ENCODE measurements around the gene NCAM1. TPM values are rescaled to one million over a fixed set of nuclear protein-coding genes. Genes with fewer than 3 reads are reported as not detected.

NCAM1 gene
- total and polyA plus RNA-seq, 2 donors (not counting 3 experiments of a cell fraction or from before 2014, with no cell fraction given): 0.03 TPM; not detected in 1

GRCh38 chr11:113201054-113201818 lies 240.0 kb downstream of the NCAM1 start:
- no peak for FAIRE-seq
- intact Hi-C loops (cut with micrococcal nuclease) (no loop called here), dilution Hi-C loops (cut with MboI; ENCODE audit: extremely low pct_ligation_motif_present, low sequenced_read_pairs) (no loop called here)
- Histone ChIP-seq H3K27ac (ENCODE audit: insufficient read depth, low read depth, low read length) (no peak overlapping the region), H3K79me2 (ENCODE audit: control insufficient read depth, insufficient read depth, low read length) (no peaks in the 10 kb centered on the region), H3K9me1 (replicated peaks; ENCODE audit: control insufficient read depth, extremely low read depth, insufficient read depth, low read length) (no peaks in the 10 kb centered on the region), H2AFZ (ENCODE audit: low read depth, low read length) (no peak overlapping the region), H3K4me1 (ENCODE audit: control insufficient read depth, extremely low read depth, insufficient read depth, low read length) (no peaks in the 10 kb centered on the region), H3K4me3 (replicated peaks in 1 of 3; ENCODE audit: insufficient read depth in 1 of 3, low read depth in 1 of 3, low read length in 3 of 3) (no peak overlapping the region), H3K9me3 (replicated peaks; ENCODE audit: control insufficient read depth, insufficient read depth, low read length) (no peaks in the 10 kb centered on the region), H3K27me3 (ENCODE audit: control insufficient read depth in 2 of 2, insufficient read depth in 2 of 2, low read length in 2 of 2) (no peaks in the 10 kb centered on the region), H4K20me1 (replicated peaks; ENCODE audit: control insufficient read depth, extremely low read depth, insufficient read depth, low read length) (no peaks in the 10 kb centered on the region), H3K36me3 (ENCODE audit: control insufficient read depth in 2 of 2, extremely low read depth in 1 of 2, insufficient read depth in 2 of 2, low read length in 2 of 2) (no peaks in the 10 kb centered on the region), H3K9ac (replicated peaks; ENCODE audit: extremely low read depth, insufficient read depth, low read length) (no peak overlapping the region), H3K4me2 (ENCODE audit: insufficient read depth, low read length) (no peak overlapping the region)
- CTCF ChIA-PET: no interaction called here
- BruUV-seq (replicated peaks): no TSS peak
- DNase-seq (ENCODE audit: low read depth, low spot score): no peak
- TF ChIP-seq FOS (IDR thresholded peaks at IDR 0.05; ENCODE audit: borderline replicate concordance, insufficient read depth, low read length): no peak
- TF ChIP-seq EZH2 (IDR thresholded peaks at IDR 0.05; ENCODE audit: borderline replicate concordance, low read depth, low read length, severe bottlenecking): no peak
- no peak for TF ChIP-seq JUN (IDR thresholded peaks at IDR 0.05; ENCODE audit: borderline replicate concordance, insufficient read depth, insufficient read length, low read depth)
- TF ChIP-seq CTCF (IDR thresholded peaks at IDR 0.05; ENCODE audit: extremely low read depth in 1 of 2, insufficient read depth in 1 of 2, low read depth in 1 of 2, low read length in 2 of 2): no peak
- POLR2A ChIA-PET: no interaction called here

DNA sequence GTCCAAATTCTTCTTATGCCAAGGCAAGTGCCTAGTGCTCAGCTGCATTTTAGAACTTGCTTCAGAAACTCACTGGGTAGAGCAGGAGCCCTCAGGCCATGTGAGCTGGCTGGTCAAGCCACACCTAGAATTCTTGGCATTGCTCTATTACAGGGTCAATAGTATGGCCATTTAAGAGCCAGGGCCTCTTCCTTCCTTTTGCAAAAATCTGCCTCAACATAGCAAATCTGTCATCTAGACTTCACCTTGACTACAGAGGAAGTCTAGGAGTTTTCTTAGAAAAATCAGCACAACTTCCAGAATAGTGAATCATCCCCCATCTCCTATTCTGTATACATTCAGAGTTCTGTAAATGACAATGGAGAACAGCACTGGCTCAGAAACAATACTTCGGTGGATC lies 241.2 kb downstream of the NCAM1 start:
- no peaks in the 10 kb centered on the region for H3K9me1 ChIP-seq (replicated peaks; ENCODE audit: control insufficient read depth, extremely low read depth, insufficient read depth, low read length)
- H3K27me3 ChIP-seq (ENCODE audit: control insufficient read depth in 2 of 2, insufficient read depth in 2 of 2, low read length in 2 of 2): no peaks in the 10 kb centered on the region
- H3K4me2 ChIP-seq (ENCODE audit: insufficient read depth, low read length): no peak overlapping the region
- POLR2A ChIA-PET: no interaction called here
- no peaks in the 10 kb centered on the region for H3K9me3 ChIP-seq (replicated peaks; ENCODE audit: control insufficient read depth, insufficient read depth, low read length)
- no peak overlapping the region for H2AFZ ChIP-seq (ENCODE audit: low read depth, low read length)
- no peak overlapping the region for H3K4me3 ChIP-seq (replicated peaks in 1 of 3; ENCODE audit: insufficient read depth in 1 of 3, low read depth in 1 of 3, low read length in 3 of 3)
- intact Hi-C loops (cut with micrococcal nuclease) (no loop called here), dilution Hi-C loops (cut with MboI; ENCODE audit: extremely low pct_ligation_motif_present, low sequenced_read_pairs) (no loop called here)
- DNase-seq (ENCODE audit: low read depth, low spot score): no peak
- no peaks in the 10 kb centered on the region for H4K20me1 ChIP-seq (replicated peaks; ENCODE audit: control insufficient read depth, extremely low read depth, insufficient read depth, low read length)
- BruUV-seq (replicated peaks): no TSS peak
- CTCF ChIA-PET: no interaction called here
- no peaks in the 10 kb centered on the region for H3K36me3 ChIP-seq (ENCODE audit: control insufficient read depth in 2 of 2, extremely low read depth in 1 of 2, insufficient read depth in 2 of 2, low read length in 2 of 2)
- no peaks in the 10 kb centered on the region for H3K79me2 ChIP-seq (ENCODE audit: control insufficient read depth, insufficient read depth, low read length)
- no peak overlapping the region for H3K27ac ChIP-seq (ENCODE audit: insufficient read depth, low read depth, low read length)
- no peaks in the 10 kb centered on the region for H3K4me1 ChIP-seq (ENCODE audit: control insufficient read depth, extremely low read depth, insufficient read depth, low read length)
- FAIRE-seq: no peak
- no peak overlapping the region for H3K9ac ChIP-seq (replicated peaks; ENCODE audit: extremely low read depth, insufficient read depth, low read length)
- TF ChIP-seq CTCF (IDR thresholded peaks at IDR 0.05; ENCODE audit: extremely low read depth in 1 of 2, insufficient read depth in 1 of 2, low read depth in 1 of 2, low read length in 2 of 2): no peak
- TF ChIP-seq POLR2A (IDR thresholded peaks at IDR 0.05; ENCODE audit: low read depth, low read length): no peak
- no peak for TF ChIP-seq FOS (IDR thresholded peaks at IDR 0.05; ENCODE audit: borderline replicate concordance, insufficient read depth, low read length)

Measured in endothelial cell of umbilical vein (primary cell).